GM19455 (cell line): ENCODE data around the gene DCC.

ENCODE experiments used
- ATAC-seq: cut with Tn5 transposase; IDR thresholded peaks from one replicate; pipeline ENCODE4 v1.9.1; 2021; ENCODE audit not compliant: unreplicated experiment

DCC gene

GRCh38 chr18:52339891-52340371 lies at the start of gene DCC:
TSS of gene DCC (plus strand) at chr18:52340197. CDS start at chr18:52340788, 591 bp downstream.
- no peak for ATAC-seq

GRCh38 chr18:52310651-52311050 lies 29.3 kb upstream of the DCC start:
- no peak for ATAC-seq

- ATAC-seq = no peak
Measured at GRCh38 chr18:52311331-52311730, 28.7 kb upstream of the DCC start.

GRCh38 chr18:52312346-52312745 lies 27.7 kb upstream of the DCC start:
- no peak for ATAC-seq

- no peak for ATAC-seq
Measured at GRCh38 chr18:52313213-52313612, 26.8 kb upstream of the DCC start.

- ATAC-seq = no peak
Measured at GRCh38 chr18:52319424-52319983, 20.5 kb upstream of the DCC start.

- no peak for ATAC-seq
Measured at GRCh38 chr18:52322307-52322706, 17.7 kb upstream of the DCC start.

GRCh38 chr18:52323802-52324201 lies 16.2 kb upstream of the DCC start:
- ATAC-seq = no peak

- no peak for ATAC-seq
Measured at GRCh38 chr18:52325997-52326396, 14.0 kb upstream of the DCC start.

- no peak for ATAC-seq
Measured at GRCh38 chr18:52333860-52334259, 6.1 kb upstream of the DCC start.

GRCh38 chr18:52334307-52334706 lies 5.7 kb upstream of the DCC start:
- ATAC-seq = no peak

GRCh38 chr18:52334896-52335295 lies 5.1 kb upstream of the DCC start:
- no peak for ATAC-seq

- ATAC-seq = no peak
Measured at GRCh38 chr18:52337276-52337675, 2.7 kb upstream of the DCC start.

- no peak for ATAC-seq
Measured at GRCh38 chr18:52340406-52341102, 557 bp downstream of the DCC start.

- ATAC-seq = no peak
Measured at GRCh38 chr18:52341103-52341432, 1.1 kb downstream of the DCC start.

GRCh38 chr18:52341608-52342381 lies 1.8 kb downstream of the DCC start:
- no peak for ATAC-seq

GRCh38 chr18:52342456-52342855 lies 2.5 kb downstream of the DCC start:
- no peak for ATAC-seq

- no peak for ATAC-seq
Measured at GRCh38 chr18:52343138-52343537, 3.1 kb downstream of the DCC start.

GRCh38 chr18:52343731-52344340 lies 3.8 kb downstream of the DCC start:
- no peak for ATAC-seq

GRCh38 chr18:52344881-52345280 lies 4.9 kb downstream of the DCC start:
- no peak for ATAC-seq

GRCh38 chr18:52345428-52345827 lies 5.4 kb downstream of the DCC start:
- no peak for ATAC-seq

- no peak for ATAC-seq
Measured at GRCh38 chr18:52348209-52348608, 8.2 kb downstream of the DCC start.
